ENCODE data around the gene HNRNPD. TPM values are rescaled to one million over a fixed set of nuclear protein-coding genes. Genes with fewer than 3 reads are reported as not detected.

HNRNPD gene
- polyA plus RNA-seq, 1 donor = 277 TPM

Other genes starting within 250 kb of the HNRNPD start
- 337 TPM for gene HNRNPDL, start 56.5 kb upstream of the HNRNPD start, polyA plus RNA-seq (ENCODE audit: insufficient read length)
- gene ENOPH1, start 56.6 kb upstream of the HNRNPD start, polyA plus RNA-seq (ENCODE audit: insufficient read length) = 26.2 TPM
- gene TMEM150C, start 188.0 kb upstream of the HNRNPD start, polyA plus RNA-seq (ENCODE audit: insufficient read length) = 3.5 TPM